TTC549 (cell line): ENCODE data around the gene RAB3GAP2.
"Not testable (repeated sequence)": the region's sequence is repeated elsewhere in the genome, so short reads cannot be mapped to it uniquely, and the experiment has no call there.

Experiments used
- FAIRE-seq: peaks from 2 replicates; lab custom pipeline; 2012; peaks lifted over from hg19 to GRCh38; lab: Jason Lieb, UNC

The RAB3GAP2 gene

GRCh38 chr1:220129479-220130210 is 142.6 kb downstream of the RAB3GAP2 start:
- FAIRE-seq, result no peak

- FAIRE-seq, result no peak
These were observed 145.2 kb downstream of the RAB3GAP2 start for GRCh38 chr1:220127076-220127475.

- no peak for FAIRE-seq
These were observed 147.7 kb downstream of the RAB3GAP2 start for GRCh38 chr1:220124542-220124941.

- FAIRE-seq, result peak; percentile 83
These were observed 148.4 kb downstream of the RAB3GAP2 start for GRCh38 chr1:220123889-220124288.

- FAIRE-seq, result peak; percentile 97
These were observed 149.2 kb downstream of the RAB3GAP2 start for GRCh38 chr1:220123066-220123465.

GRCh38 chr1:220121791-220122530 is 150.3 kb downstream of the RAB3GAP2 start:
- peak; percentile 79 for FAIRE-seq

- no peak for FAIRE-seq
These were observed 153.2 kb downstream of the RAB3GAP2 start for GRCh38 chr1:220119043-220119512.

GRCh38 chr1:220113136-220113695 is 159.0 kb downstream of the RAB3GAP2 start:
- peak; percentile 83 for FAIRE-seq

- FAIRE-seq, result not testable (repeated sequence)
These were observed 159.7 kb downstream of the RAB3GAP2 start for GRCh38 chr1:220112600-220112999.

- FAIRE-seq, result not testable (repeated sequence)
These were observed 161.8 kb downstream of the RAB3GAP2 start for GRCh38 chr1:220110473-220110872.

- FAIRE-seq, result no peak
These were observed 172.4 kb downstream of the RAB3GAP2 start for GRCh38 chr1:220099826-220100225.
